DND-41 (cell line): Measurements from ENCODE around the gene TLE4.

Experiments used
- ATAC-seq: fragments of 200-7000 bp; cut with Tn5 transposase; 3 replicates; pipeline ENCODE4 v1.9.1; 2021; ENCODE audit warnings: low read depth; ENCODE audit not compliant: insufficient read depth
- DNase-seq: peaks from one replicate; pipeline ENCODE4 v3.0.0-alpha.2; 2020
- H2AFZ ChIP-seq: 2 replicates; pipeline ENCODE4 v1.6.0; 2012; ENCODE audit warnings: low read depth, low read length
- H3K27ac ChIP-seq: 2 replicates; pipeline ENCODE4 v1.5.1; 2012; ENCODE audit warnings: low read length, inconsistent platforms
- H3K27me3 ChIP-seq: fragments of 200-600 bp; sonication (generic); 2 replicates; pipeline ENCODE4 v1.6.0; 2012; ENCODE audit warnings: low read length, mild to moderate bottlenecking, inconsistent platforms; ENCODE audit not compliant: insufficient read depth, poor library complexity
- H3K36me3 ChIP-seq: 2 replicates; pipeline ENCODE4 v1.5.1; 2012; ENCODE audit warnings: low read length, inconsistent platforms; ENCODE audit not compliant: insufficient read depth
- H3K4me1 ChIP-seq: 2 replicates; pipeline ENCODE4 v1.5.1; 2012; ENCODE audit warnings: mild to moderate bottlenecking, low read length; ENCODE audit not compliant: insufficient read depth
- H3K4me2 ChIP-seq: 2 replicates; pipeline ENCODE4 v1.6.0; 2012; ENCODE audit warnings: mild to moderate bottlenecking, moderate library complexity, low read length, inconsistent platforms; ENCODE audit not compliant: insufficient read depth
- H3K4me3 ChIP-seq, 2 experiments: fragments of 200-600 bp in 1 of 2; shearing (Covaris generic) in 1 of 2; 2 replicates each; pipeline ENCODE4 v1.5.1; 2012 to 2016; ENCODE audit warnings: inconsistent platforms in 2 of 2, low read length in 2 of 2, mild to moderate bottlenecking in 2 of 2, low read depth in 1 of 2, moderate library complexity in 1 of 2
- H3K79me2 ChIP-seq: 2 replicates; pipeline ENCODE4 v1.6.0; 2012; ENCODE audit warnings: low read length, inconsistent platforms; ENCODE audit not compliant: insufficient read depth
- H3K9ac ChIP-seq: 2 replicates; pipeline ENCODE4 v1.6.0; 2012; ENCODE audit warnings: low read depth, mild to moderate bottlenecking, inconsistent platforms, low read length, moderate library complexity
- H3K9me3 ChIP-seq: 2 replicates; pipeline ENCODE4 v1.5.1; 2012; ENCODE audit warnings: low read length, moderate library complexity, mild to moderate bottlenecking, inconsistent platforms; ENCODE audit not compliant: insufficient read depth, severe bottlenecking
- H4K20me1 ChIP-seq: 2 replicates; pipeline ENCODE4 v1.6.0; 2012; ENCODE audit warnings: low read length; ENCODE audit not compliant: insufficient read depth
- CTCF ChIP-seq: IDR thresholded peaks from 2 replicates; pipeline ENCODE4 v1.5.1; 2012; ENCODE audit warnings: borderline replicate concordance, low read length, moderate library complexity, mild to moderate bottlenecking; ENCODE audit not compliant: poor library complexity, severe bottlenecking; ENCODE audit errors: extremely low read depth
- EZH2 ChIP-seq: IDR thresholded peaks from 3 replicates; pipeline ENCODE4 v1.6.1; 2012; ENCODE audit warnings: borderline replicate concordance, low read depth, mild to moderate bottlenecking, moderate library complexity, low read length, inconsistent platforms; ENCODE audit not compliant: severe bottlenecking

The TLE4 gene

DNA sequence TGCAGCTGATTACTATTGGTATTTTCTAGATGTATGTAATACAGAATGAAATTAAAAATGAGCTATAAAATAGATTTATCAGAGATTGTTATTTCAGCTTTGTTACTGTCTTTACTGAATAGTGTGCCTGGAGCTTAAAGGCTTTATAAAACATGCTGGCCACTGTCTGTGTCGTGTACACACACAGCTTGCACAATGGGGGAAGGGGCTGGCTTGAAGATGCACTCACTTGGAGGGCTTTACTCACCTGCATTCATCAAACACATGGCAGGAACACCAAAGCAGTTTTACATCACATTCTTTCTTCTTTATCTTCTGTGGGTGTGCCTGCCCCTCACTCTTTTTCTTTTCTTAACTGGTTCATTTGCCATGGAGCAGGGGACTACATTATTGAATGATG is 60.9 kb downstream of the TLE4 start:
- Histone ChIP-seq H3K9ac (no peak overlapping the region), H3K79me2 (no peaks in the 10 kb centered on the region), H3K36me3 (peaks cover 8% of the 10 kb centered on the region; the same call in 1 of the 2 replicates), H3K9me3 (no peaks in the 10 kb centered on the region), H3K4me1 (no peaks in the 10 kb centered on the region), H2AFZ (no peak overlapping the region), H3K4me2 (no peak overlapping the region), H3K27me3 (no peaks in the 10 kb centered on the region), H3K4me3 (no peak overlapping the region), H3K27ac (no peak overlapping the region), H4K20me1 (no peaks in the 10 kb centered on the region; the same call in 1 of the 2 replicates)
- DNase-seq (no peak), ATAC-seq (no peak)
- TF ChIP-seq CTCF: no peak
- TF ChIP-seq EZH2: no peak

DNA sequence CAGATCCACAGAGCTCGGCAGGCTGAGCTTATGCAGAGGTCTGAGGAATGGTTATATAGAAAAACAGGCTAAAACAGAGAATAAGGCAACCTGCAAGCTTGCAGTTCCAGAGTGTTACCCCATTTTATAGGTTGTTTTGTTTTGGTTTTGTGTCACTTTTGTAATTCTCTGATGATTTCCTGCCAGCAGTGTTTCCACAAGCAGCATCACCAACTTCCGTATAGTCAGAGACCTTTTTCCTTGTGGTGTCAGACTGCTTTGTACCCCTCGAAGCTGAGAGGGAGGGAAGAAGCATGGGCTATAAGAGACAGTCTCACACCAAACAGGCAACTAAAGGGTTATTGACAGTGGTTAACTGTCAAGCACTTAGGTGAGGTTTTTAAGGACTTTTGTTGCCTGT is 61.8 kb downstream of the TLE4 start:
- Histone ChIP-seq H3K36me3 (peaks cover 8% of the 10 kb centered on the region; the same call in 1 of the 2 replicates), H4K20me1 (no peaks in the 10 kb centered on the region; the same call in 1 of the 2 replicates), H3K9ac (no peak overlapping the region), H3K4me1 (no peaks in the 10 kb centered on the region), H3K27me3 (no peaks in the 10 kb centered on the region), H3K9me3 (no peaks in the 10 kb centered on the region), H3K4me3 (no peak overlapping the region), H2AFZ (no peak overlapping the region), H3K79me2 (no peaks in the 10 kb centered on the region), H3K4me2 (no peak overlapping the region), H3K27ac (no peak overlapping the region)
- no peak for ATAC-seq
- DNase-seq: no peak
- no peak for TF ChIP-seq EZH2
- no peak for TF ChIP-seq CTCF

DNA sequence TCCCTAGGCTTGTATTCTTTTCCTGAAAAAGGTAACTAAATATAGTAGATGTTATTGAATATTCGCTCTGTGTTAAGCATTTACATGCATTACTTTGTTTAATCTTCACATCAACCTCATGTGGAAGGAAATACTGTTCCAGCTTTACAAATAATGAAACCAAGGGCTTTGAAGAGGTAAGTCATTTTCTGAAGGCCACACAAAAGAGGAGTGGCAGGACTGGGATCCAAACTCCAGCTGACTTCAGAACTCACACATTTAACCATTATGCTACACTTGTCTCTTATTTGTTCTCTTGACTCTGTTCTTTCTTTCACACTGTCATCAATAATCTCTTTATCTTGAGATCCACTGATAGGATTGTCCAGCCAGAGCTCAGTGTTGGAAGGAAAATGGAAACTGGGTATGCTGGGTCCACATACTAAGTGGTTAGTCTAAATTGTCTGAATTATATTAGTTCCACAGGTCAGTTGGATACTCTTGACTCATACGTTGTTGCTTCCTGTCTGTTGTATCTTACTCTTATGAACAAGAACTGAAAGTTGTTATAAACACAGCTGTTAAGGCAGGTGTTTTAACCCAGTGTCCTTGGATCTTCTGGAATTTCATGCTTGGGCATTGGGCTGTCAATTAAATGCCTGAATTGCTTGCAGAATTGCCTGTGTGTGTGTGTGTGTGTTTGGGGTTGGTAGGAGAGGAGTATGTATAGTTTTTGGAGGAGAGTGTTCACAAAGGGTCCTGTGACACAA is 65.6 kb downstream of the TLE4 start:
- DNase-seq (no peak), ATAC-seq (no peak)
- no peaks in the 10 kb centered on the region for H3K9me3 ChIP-seq
- H3K79me2 ChIP-seq: no peaks in the 10 kb centered on the region
- no peak overlapping the region for H3K4me2 ChIP-seq
- H3K9ac ChIP-seq: no peak overlapping the region
- H3K4me1 ChIP-seq: no peaks in the 10 kb centered on the region
- no peaks in the 10 kb centered on the region for H3K27me3 ChIP-seq
- no peak for TF ChIP-seq CTCF
- no peak for TF ChIP-seq EZH2
- H4K20me1 ChIP-seq: no peaks in the 10 kb centered on the region; the same call in 1 of the 2 replicates
- H2AFZ ChIP-seq: no peak overlapping the region
- H3K4me3 ChIP-seq: no peak overlapping the region
- no peak overlapping the region for H3K27ac ChIP-seq
- H3K36me3 ChIP-seq: peaks cover 8% of the 10 kb centered on the region; the same call in 1 of the 2 replicates
